Subcutaneous abdominal adipose tissue (tissue), 5 donors: ENCODE results near the gene MRPL3.
"Not testable (repeated sequence)": the region's sequence is repeated elsewhere in the genome, so short reads cannot be mapped to it uniquely, and the experiment has no call there.

Experiments used
- H3K27ac ChIP-seq: one replicate; pipeline ENCODE4 v1.7.0; 2013; ENCODE audit warnings: low read depth, mild to moderate bottlenecking, inconsistent platforms, low read length, moderate library complexity
- H3K27me3 ChIP-seq, 5 donors: one replicate each; pipeline ENCODE4 v1.7.0; 2013; ENCODE audit warnings: low read length in 5 of 5, inconsistent platforms in 1 of 5; ENCODE audit not compliant: control insufficient read depth in 5 of 5, insufficient read depth in 4 of 5
- H3K36me3 ChIP-seq, 5 donors: one replicate each; pipeline ENCODE4 v1.7.0; 2013; ENCODE audit warnings: low read length in 5 of 5; ENCODE audit not compliant: control insufficient read depth in 5 of 5, insufficient read depth in 5 of 5
- H3K4me1 ChIP-seq, 5 donors: one replicate each; pipeline ENCODE4 v1.7.0; 2013; ENCODE audit warnings: low read length in 5 of 5, mild to moderate bottlenecking in 3 of 5, moderate library complexity in 1 of 5; ENCODE audit not compliant: control insufficient read depth in 5 of 5, insufficient read depth in 5 of 5
- H3K4me3 ChIP-seq, 5 donors: one replicate each; pipeline ENCODE4 v1.7.0; 2013; ENCODE audit warnings: low read length in 5 of 5, low read depth in 1 of 5
- H3K9ac ChIP-seq, 5 donors: one replicate each; pipeline ENCODE4 v1.7.0; 2013; ENCODE audit warnings: low read length in 5 of 5, mild to moderate bottlenecking in 4 of 5, moderate library complexity in 3 of 5
- H3K9me3 ChIP-seq, 5 donors: one replicate each; pipeline ENCODE4 v1.7.0; 2013; ENCODE audit warnings: low read length in 5 of 5; ENCODE audit not compliant: control insufficient read depth in 5 of 5
- donor health status: healthy.
- donor health status: healthy.
- donor health status: healthy.
- donor health status: healthy.
- donor health status: healthy.

The MRPL3 gene

GRCh38 chr3:131505421-131505820, 2.6 kb upstream of the MRPL3 start:
- Histone ChIP-seq H3K27me3 (peaks cover 0 to 3% (median 0%) of the 10 kb centered on the region in 5 donors), H3K4me1 (peaks cover 3 to 29% (median 19%) of the 10 kb centered on the region in 5 donors)

DNA sequence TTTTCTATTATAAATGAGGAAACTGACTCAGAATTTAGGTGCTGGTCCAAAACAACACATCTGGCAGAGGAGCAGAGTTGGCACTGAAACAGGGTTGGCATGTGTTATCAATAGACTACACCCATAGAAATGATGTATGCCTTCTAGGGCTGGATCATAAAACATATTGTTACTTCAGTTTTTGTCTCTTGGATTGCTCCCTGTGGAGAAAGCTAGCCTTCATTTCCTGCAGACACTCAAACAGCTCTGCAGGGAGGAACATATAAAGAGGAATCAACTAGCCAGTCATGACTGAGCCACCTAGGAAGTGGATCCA, 507 bp upstream of the MRPL3 start:
- peaks cover 0 to 3% (median 0%) of the 10 kb centered on the region in 5 donors for H3K27me3 ChIP-seq
- H3K27ac ChIP-seq: peak overlapping the region; percentile 62
- H3K4me3 ChIP-seq: peak overlapping the region; percentile 95 to 100 (median 99)
- no peaks in the 10 kb centered on the region for H3K9me3 ChIP-seq
- peak overlapping the region; percentile 94 to 99 (median 96) for H3K9ac ChIP-seq
- H3K4me1 ChIP-seq: peaks cover 3 to 29% (median 19%) of the 10 kb centered on the region in 5 donors
- H3K36me3 ChIP-seq: peaks cover 12 to 20% (median 14%) of the 10 kb centered on the region in 5 donors

More at GRCh38 chr3:131505421-131505820, 2.6 kb upstream of the MRPL3 start:
- Histone ChIP-seq H3K9me3 (no peaks in the 10 kb centered on the region), H3K9ac (no peak overlapping the region), H3K36me3 (peaks cover 0 to 2% (median 0%) of the 10 kb centered on the region in 5 donors), H3K4me3 (no peak overlapping the region), H3K27ac (no peak overlapping the region)

- peaks cover 18 to 32% (median 24%) of the 10 kb centered on the region in 5 donors for H3K36me3 ChIP-seq
- peak overlapping the region; percentile 94 to 99 (median 96) for H3K9ac ChIP-seq
- peaks cover 3 to 29% (median 19%) of the 10 kb centered on the region in 5 donors for H3K4me1 ChIP-seq
- H3K4me3 ChIP-seq: peak overlapping the region; percentile 95 to 100 (median 99)
- H3K27me3 ChIP-seq: peaks cover 0 to under 1% (median 0%) of the 10 kb centered on the region in 5 donors
- peak overlapping the region; percentile 62 for H3K27ac ChIP-seq
- no peaks in the 10 kb centered on the region for H3K9me3 ChIP-seq
Measured at GRCh38 chr3:131501949-131502348, 822 bp downstream of the MRPL3 start.

GRCh38 chr3:131494706-131495105, 8.1 kb downstream of the MRPL3 start:
- no peaks in the 10 kb centered on the region for H3K4me1 ChIP-seq
- no peak overlapping the region for H3K4me3 ChIP-seq
- no peak overlapping the region for H3K9ac ChIP-seq
- peaks cover 49 to 64% (median 54%) of the 10 kb centered on the region in 5 donors for H3K36me3 ChIP-seq
- H3K27ac ChIP-seq: no peak overlapping the region
- no peaks in the 10 kb centered on the region for H3K27me3 ChIP-seq
- no peaks in the 10 kb centered on the region for H3K9me3 ChIP-seq

GRCh38 chr3:131491775-131492174, 11.0 kb downstream of the MRPL3 start:
- Histone ChIP-seq H3K4me3 (no peak overlapping the region), H3K27ac (no peak overlapping the region), H3K4me1 (no peaks in the 10 kb centered on the region), H3K27me3 (no peaks in the 10 kb centered on the region), H3K9ac (no peak overlapping the region), H3K36me3 (peaks cover 40 to 55% (median 45%) of the 10 kb centered on the region in 5 donors), H3K9me3 (no peaks in the 10 kb centered on the region)

GRCh38 chr3:131491084-131491483, 11.7 kb downstream of the MRPL3 start:
- no peak overlapping the region for H3K9ac ChIP-seq
- H3K4me1 ChIP-seq: no peaks in the 10 kb centered on the region
- peaks cover 37 to 51% (median 40%) of the 10 kb centered on the region in 5 donors for H3K36me3 ChIP-seq

DNA sequence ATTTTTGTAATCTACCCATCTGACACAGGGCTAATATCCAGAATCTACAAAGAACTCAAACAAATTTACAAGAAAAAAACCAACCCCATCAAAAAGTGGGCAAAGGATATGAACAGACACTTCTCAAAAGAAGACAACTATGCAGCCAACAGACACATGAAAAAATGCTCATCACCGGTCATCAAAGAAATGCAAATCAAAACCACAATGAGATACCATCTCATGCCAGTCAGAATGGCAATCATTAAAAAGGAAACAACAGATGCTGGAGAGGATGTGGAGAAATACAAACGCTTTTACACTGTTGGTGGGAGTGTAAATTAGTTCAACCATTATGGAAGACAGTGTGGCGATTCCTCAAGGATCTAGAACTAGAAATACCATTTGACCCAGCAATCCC, 16.2 kb downstream of the MRPL3 start:
- H3K27me3 ChIP-seq, H3K4me1 ChIP-seq, H3K9ac ChIP-seq, H3K27ac ChIP-seq, H3K4me3 ChIP-seq, H3K9me3 ChIP-seq: not testable (repeated sequence)
- peaks cover 26 to 42% (median 34%) of the 10 kb centered on the region in 5 donors for H3K36me3 ChIP-seq

More at GRCh38 chr3:131491084-131491483, 11.7 kb downstream of the MRPL3 start:
- Histone ChIP-seq H3K27ac (no peak overlapping the region), H3K4me3 (no peak overlapping the region), H3K27me3 (no peaks in the 10 kb centered on the region), H3K9me3 (no peaks in the 10 kb centered on the region)

- H3K4me3 ChIP-seq: no peak overlapping the region
- H3K27ac ChIP-seq: no peak overlapping the region
- H3K36me3 ChIP-seq: peaks cover 25 to 37% (median 30%) of the 10 kb centered on the region in 5 donors
- no peak overlapping the region for H3K9ac ChIP-seq
- H3K27me3 ChIP-seq: no peaks in the 10 kb centered on the region
- H3K9me3 ChIP-seq: no peaks in the 10 kb centered on the region
- H3K4me1 ChIP-seq: peaks cover 0 to 3% (median 0%) of the 10 kb centered on the region in 5 donors
Measured at GRCh38 chr3:131485119-131485518, 17.7 kb downstream of the MRPL3 start.

DNA sequence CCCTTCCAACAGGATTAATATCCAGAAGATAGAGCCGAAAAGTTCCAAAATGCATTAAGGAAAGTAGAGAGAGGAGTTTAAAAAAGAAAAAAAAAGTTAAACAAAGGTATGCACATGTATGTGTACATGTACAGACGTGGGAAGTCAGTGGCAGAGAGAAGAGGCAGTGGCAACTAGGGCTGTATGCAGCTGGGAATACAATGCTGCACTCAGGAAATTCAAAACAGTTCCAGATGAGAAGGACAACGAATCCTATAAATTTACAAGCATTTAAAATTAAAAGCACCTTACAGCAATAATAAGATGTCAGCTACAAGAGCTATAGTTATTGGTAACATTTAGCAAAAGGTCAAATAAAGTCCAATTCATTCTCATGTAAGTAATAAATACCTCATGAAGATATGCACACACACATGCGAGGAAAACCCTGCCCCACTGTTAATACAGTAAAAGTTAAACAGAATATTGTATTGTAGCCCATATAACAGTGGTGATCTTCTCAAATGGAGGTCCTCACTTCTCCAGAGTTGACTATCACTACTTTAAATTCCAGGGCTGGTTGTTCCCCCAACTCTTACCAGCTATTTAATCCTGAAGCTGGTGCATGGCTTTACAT, 18.2 kb downstream of the MRPL3 start:
- H3K4me1 ChIP-seq: peaks cover 0 to 3% (median 0%) of the 10 kb centered on the region in 5 donors
- H3K9me3 ChIP-seq: no peaks in the 10 kb centered on the region
- H3K9ac ChIP-seq: no peak overlapping the region
- H3K27me3 ChIP-seq: no peaks in the 10 kb centered on the region
- no peak overlapping the region for H3K4me3 ChIP-seq
- peaks cover 25 to 35% (median 30%) of the 10 kb centered on the region in 5 donors for H3K36me3 ChIP-seq
- no peak overlapping the region for H3K27ac ChIP-seq

DNA sequence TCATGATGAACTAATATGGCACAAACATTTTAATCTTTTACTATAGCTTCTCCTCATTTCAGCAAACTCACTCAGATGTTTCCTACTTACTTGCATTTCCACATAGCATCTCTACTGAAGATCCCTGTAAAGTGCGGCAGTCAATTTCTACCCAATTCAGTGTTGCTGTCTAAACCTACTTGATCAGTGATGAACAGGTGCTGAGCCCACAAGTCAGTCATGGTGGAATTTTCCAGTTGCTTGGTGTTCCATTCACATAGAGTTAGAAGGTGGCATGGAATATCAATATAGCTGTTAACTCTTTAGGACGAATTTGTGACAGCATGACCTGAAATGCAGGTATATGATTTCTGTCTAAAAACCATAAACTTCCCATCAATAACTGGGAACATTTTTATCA, 22.7 kb downstream of the MRPL3 start:
- Histone ChIP-seq H3K36me3 (peaks cover 11 to 21% (median 18%) of the 10 kb centered on the region in 5 donors), H3K4me1 (peaks cover 0 to under 1% (median 0%) of the 10 kb centered on the region in 5 donors), H3K4me3 (no peak overlapping the region), H3K9ac (no peak overlapping the region), H3K27ac (no peak overlapping the region), H3K27me3 (no peaks in the 10 kb centered on the region), H3K9me3 (no peaks in the 10 kb centered on the region)
